ENCODE results near the gene C1QTNF4. TPM values are rescaled to one million over a fixed set of nuclear protein-coding genes. Genes with fewer than 3 reads are reported as not detected.
A peak's percentile ranks its signal among the peaks of the same experiment; 100 is the strongest.
"Not testable (repeated sequence)": the region's sequence is repeated elsewhere in the genome, so short reads cannot be mapped to it uniquely, and the experiment has no call there.

The C1QTNF4 gene
- total RNA-seq, 1 donor = 0.43 TPM

DNA sequence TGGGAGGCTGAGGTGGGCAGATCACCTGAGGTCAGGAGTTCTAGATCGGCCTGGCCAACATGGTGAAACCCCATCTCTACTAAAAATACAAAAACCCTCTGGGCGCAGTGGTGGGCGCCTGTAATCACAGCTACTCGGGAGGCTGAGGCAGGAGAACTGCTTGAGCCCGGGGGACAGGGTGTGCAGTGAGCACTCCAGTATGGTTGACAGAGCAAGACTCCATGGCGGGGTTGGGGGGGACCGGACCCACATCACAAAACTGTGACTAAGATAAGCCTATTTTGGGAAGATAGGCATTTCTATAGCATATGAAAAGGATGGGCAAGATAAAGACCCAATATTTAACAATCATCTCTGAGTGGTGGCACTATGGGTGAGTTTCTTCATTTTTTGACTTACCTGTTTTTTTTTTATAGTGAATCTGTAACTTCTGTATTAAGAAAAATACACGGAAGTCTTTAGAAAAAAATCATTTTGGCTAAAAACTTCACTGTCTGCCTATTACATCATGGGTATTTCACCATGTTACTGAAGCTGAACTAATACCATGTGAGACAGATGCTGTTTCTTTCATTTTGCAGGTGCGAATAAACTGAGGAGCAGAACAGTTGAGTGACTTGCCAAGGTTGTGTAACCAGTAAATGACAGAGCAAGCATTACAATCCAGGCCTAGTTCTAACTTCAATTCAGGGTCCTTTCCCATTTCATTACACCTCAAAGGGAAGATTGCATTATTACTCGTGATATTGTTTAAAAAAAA, 43.7 kb downstream of the C1QTNF4 start:
- peak; percentile 33 for DNase-seq (ENCODE audit: low read depth)
- TF ChIP-seq, protein P1, sequence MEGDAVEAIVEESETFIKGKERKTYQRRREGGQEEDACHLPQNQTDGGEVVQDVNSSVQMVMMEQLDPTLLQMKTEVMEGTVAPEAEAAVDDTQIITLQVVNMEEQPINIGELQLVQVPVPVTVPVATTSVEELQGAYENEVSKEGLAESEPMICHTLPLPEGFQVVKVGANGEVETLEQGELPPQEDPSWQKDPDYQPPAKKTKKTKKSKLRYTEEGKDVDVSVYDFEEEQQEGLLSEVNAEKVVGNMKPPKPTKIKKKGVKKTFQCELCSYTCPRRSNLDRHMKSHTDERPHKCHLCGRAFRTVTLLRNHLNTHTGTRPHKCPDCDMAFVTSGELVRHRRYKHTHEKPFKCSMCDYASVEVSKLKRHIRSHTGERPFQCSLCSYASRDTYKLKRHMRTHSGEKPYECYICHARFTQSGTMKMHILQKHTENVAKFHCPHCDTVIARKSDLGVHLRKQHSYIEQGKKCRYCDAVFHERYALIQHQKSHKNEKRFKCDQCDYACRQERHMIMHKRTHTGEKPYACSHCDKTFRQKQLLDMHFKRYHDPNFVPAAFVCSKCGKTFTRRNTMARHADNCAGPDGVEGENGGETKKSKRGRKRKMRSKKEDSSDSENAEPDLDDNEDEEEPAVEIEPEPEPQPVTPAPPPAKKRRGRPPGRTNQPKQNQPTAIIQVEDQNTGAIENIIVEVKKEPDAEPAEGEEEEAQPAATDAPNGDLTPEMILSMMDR (IDR thresholded peaks at IDR 0.05; ENCODE audit: insufficient read depth, low read depth, low read length) = no peak
- H3K4me3 ChIP-seq (ENCODE audit: low read depth, low read length) = no peak overlapping the region

DNA sequence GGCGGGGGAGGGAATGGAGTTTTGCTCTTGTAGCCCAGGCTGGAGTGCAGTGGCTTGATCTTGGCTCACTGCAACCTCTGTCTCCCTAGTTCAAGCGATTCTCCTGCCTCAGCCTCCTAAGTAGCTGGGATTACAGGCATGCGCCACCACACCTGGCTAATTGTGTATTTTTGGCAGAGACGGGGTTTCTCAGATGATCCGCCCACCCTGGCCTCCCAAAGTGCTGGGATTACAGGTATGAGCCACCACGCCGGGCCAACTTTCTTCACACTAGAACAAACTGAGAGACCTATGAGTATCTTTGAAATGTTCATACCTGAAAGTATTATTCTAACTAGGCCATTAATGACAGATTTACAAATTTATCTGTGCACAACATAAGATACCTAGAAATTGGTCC, 47.9 kb downstream of the C1QTNF4 start:
- H3K4me3 ChIP-seq (ENCODE audit: low read depth, low read length) = not testable (repeated sequence)

DNA sequence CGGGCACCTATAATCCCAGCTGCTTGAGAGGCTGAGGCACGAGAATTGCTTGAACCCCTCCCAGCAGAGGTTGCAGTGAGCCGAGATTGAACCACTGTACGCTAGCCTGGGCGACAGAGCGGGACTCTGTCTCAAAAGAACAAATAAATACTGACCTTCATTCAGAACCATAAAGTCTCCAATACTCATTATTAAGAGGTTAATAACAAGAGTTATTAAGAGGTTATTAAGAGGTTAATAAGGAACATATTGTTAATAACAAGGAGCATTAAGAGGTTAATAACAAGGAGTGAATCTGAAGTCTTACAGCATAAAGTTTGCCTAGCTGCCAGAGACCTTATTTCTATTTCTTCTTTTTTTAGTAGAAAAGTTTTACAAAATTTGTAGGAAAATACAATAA, 48.9 kb downstream of the C1QTNF4 start:
- no peak for DNase-seq (ENCODE audit: low read depth)
- TF ChIP-seq, protein P1 (IDR thresholded peaks at IDR 0.05; ENCODE audit: insufficient read depth, low read depth, low read length) = no peak
- H3K4me3 ChIP-seq (ENCODE audit: low read depth, low read length) = no peak overlapping the region

More for the DNA sequence above, 47.9 kb downstream of the C1QTNF4 start:
- not testable (repeated sequence) for DNase-seq (ENCODE audit: low read depth)

DNA sequence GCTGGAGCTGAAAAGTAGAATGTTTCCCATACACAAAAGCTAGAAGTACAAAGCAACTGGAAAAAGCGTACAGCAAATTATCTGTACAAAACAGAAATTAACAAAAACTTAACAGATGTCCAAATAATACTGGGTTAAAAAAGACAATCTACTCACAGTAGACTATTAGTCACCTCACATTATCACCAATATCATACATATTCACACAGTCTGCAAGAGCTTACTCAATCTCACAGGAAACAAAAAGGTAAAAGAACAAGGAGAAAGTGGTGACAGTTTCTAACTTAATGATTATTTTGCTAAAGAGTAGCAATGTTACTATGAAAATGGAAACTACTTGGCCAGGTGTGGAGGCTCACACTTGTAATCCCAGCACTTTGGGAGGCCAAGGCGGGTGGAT, 53.1 kb downstream of the C1QTNF4 start:
- DNase-seq (ENCODE audit: low read depth) = no peak
- TF ChIP-seq, protein P1 (IDR thresholded peaks at IDR 0.05; ENCODE audit: insufficient read depth, low read depth, low read length) = no peak

DNA sequence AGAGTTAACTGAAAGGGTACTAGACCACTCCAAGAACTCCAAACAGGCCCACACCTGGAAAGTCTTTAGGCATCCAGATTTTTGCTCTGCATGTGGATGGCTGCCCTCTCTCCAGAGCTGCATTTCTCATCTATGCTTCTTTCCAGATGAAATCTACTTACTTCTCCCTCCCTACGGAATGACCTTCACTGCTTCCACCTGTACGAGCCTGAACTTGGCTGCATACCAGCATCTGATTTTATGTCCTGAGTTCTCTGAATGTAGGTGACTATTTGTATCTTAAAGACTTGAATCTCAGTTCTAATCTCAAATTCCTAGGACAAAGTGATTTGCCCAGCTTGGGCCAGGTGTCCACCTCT, 54.6 kb downstream of the C1QTNF4 start:
- H3K4me3 ChIP-seq (ENCODE audit: low read depth, low read length) = no peak overlapping the region
- no peak for DNase-seq (ENCODE audit: low read depth)

More for the DNA sequence above, 53.1 kb downstream of the C1QTNF4 start:
- no peak overlapping the region for H3K4me3 ChIP-seq (ENCODE audit: low read depth, low read length)

More for the DNA sequence above, 54.6 kb downstream of the C1QTNF4 start:
- TF ChIP-seq, protein P1 (IDR thresholded peaks at IDR 0.05; ENCODE audit: insufficient read depth, low read depth, low read length) = no peak

Small RNA genes lying within 50 kb of the gene (small RNA-seq; reads per million reads assigned to genes)
- gene RN7SL652P (not detected), gene RNU5E-10P (not detected)

Other genes with a start within 250 kb of the C1QTNF4 start
- gene MYBPC3, start 241.7 kb downstream of the C1QTNF4 start, total RNA-seq = not detected in 2 replicates
- not detected in 2 replicates for gene SPI1, start 215.9 kb downstream of the C1QTNF4 start, total RNA-seq
- 73.0 and 83.4 TPM in 2 replicates for gene SLC39A13, start 185.8 kb downstream of the C1QTNF4 start, total RNA-seq
- gene PSMC3, start 168.0 kb downstream of the C1QTNF4 start, total RNA-seq = 150 and 163 TPM in 2 replicates
- gene RAPSN, start 145.3 kb downstream of the C1QTNF4 start, total RNA-seq = under 0.01 and 0.43 TPM in 2 replicates
- gene CELF1, start 41.3 kb downstream of the C1QTNF4 start, total RNA-seq = 124 and 128 TPM in 2 replicates
- gene PTPMT1, start 28.8 kb downstream of the C1QTNF4 start, total RNA-seq = 66.7 and 71.7 TPM in 2 replicates
- 18.7 and 24.2 TPM in 2 replicates for gene KBTBD4, start 15.4 kb downstream of the C1QTNF4 start, total RNA-seq
- 66.1 and 70.5 TPM in 2 replicates for gene NDUFS3, start 15.3 kb downstream of the C1QTNF4 start, total RNA-seq
- gene FAM180B, start 7.7 kb downstream of the C1QTNF4 start, total RNA-seq = not detected in 2 replicates
- gene MTCH2, start 48.1 kb upstream of the C1QTNF4 start, total RNA-seq = 78.9 and 102 TPM in 2 replicates
- 0.64 and 1.3 TPM in 2 replicates for gene AGBL2, start 121.0 kb upstream of the C1QTNF4 start, total RNA-seq
- 107 and 120 TPM in 2 replicates for gene FNBP4, start 172.9 kb upstream of the C1QTNF4 start, total RNA-seq